ENCODE results near the gene PLCB4.

Gene PLCB4

DNA sequence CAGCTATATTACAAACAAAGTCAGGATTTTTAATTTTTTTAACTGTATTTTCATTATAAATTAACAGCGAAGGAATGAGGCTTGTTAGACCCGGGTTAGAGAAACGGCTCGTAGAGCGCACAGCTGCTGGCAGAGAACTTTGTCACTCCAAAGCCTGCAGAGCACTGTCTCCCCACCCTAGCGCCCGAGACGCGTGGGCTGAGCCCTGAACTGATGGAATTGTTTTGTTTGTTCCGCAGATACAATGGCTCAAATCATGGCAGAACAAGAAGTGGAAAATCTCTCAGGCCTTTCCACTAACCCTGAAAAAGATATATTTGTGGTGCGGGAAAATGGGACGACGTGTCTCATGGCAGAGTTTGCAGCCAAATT is 446.3 kb downstream of the PLCB4 start:
- H3K4me3 ChIP-seq (ENCODE audit: low read depth, low read length) = no peak overlapping the region
- DNase-seq (ENCODE audit: low read depth, low spot score) = no peak
- ChIA-PET CTCF (interaction anchor here (1.7 kb wide), 1 partner anchor 107 kb away, joined by 4 read pairs; no protein-coding TSS in a partner anchor), POLR2A (no interaction called here)
- TF ChIP-seq, protein P1, sequence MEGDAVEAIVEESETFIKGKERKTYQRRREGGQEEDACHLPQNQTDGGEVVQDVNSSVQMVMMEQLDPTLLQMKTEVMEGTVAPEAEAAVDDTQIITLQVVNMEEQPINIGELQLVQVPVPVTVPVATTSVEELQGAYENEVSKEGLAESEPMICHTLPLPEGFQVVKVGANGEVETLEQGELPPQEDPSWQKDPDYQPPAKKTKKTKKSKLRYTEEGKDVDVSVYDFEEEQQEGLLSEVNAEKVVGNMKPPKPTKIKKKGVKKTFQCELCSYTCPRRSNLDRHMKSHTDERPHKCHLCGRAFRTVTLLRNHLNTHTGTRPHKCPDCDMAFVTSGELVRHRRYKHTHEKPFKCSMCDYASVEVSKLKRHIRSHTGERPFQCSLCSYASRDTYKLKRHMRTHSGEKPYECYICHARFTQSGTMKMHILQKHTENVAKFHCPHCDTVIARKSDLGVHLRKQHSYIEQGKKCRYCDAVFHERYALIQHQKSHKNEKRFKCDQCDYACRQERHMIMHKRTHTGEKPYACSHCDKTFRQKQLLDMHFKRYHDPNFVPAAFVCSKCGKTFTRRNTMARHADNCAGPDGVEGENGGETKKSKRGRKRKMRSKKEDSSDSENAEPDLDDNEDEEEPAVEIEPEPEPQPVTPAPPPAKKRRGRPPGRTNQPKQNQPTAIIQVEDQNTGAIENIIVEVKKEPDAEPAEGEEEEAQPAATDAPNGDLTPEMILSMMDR (IDR thresholded peaks at IDR 0.05; ENCODE audit: insufficient read depth, low read length, missing control alignments) = no peak

DNA sequence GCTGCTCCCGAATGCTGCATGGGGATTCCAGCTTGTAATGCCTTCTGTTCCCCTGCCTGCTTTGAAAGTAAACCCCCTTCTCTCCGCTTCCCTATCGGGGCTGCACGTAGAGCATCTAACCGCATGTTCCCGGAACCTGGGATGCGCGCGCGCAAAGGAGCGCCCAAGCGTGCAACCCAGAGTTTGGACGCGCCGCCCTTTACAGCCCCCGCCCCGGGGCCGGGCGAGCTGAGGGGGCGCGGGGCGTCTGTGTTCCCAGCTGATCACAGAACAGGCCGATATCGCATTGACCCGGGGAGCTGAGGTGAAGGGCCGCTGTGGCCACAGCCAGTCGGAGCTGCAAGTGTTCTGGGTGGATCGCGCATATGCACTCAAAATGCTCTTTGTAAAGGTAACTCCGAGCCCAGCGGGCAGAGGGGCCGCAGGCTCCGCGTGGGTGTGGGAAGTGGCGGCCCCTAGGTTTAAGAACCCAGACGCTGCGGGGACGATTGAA is 446.9 kb downstream of the PLCB4 start:
- no peak for DNase-seq (ENCODE audit: low read depth, low spot score)
- TF ChIP-seq, protein P1 (IDR thresholded peaks at IDR 0.05; ENCODE audit: insufficient read depth, low read length, missing control alignments) = no peak
- ChIA-PET CTCF (interaction anchor here (1.7 kb wide), 1 partner anchor 108 kb away, joined by 4 read pairs; no protein-coding TSS in a partner anchor), POLR2A (no interaction called here)
- H3K4me3 ChIP-seq (ENCODE audit: low read depth, low read length) = no peak overlapping the region

DNA sequence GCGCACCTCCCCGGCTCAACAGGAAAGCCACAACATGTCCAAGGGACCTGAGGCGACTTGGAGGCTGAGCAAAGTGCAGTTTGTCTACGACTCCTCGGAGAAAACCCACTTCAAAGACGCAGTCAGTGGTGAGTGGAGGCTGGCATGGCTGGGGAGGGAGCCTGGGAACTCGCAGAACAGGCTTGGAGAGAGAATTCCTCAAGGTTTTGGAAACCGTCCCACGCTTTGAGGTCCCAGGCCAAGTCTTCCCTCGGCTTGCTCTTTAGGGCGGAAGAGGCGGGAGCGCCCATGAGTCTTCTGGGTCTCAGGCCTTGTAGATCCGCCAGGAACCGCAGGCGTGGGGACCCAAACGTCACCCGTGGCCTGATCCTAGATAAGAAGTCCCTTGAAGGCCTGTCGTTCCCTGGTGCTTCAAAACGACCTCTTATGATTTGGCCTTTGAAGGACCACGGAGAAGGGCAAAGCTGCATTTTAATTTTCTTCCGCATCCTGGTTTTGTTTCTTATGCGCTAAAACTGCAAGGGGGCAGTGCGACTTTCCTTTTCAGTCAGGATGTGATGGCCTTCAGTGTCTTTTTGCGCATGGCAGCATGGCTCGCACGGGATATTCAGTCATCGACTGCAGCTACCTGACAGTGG is 447.5 kb downstream of the PLCB4 start:
- ChIA-PET POLR2A (no interaction called here), CTCF (no interaction called here)
- H3K4me3 ChIP-seq (ENCODE audit: low read depth, low read length) = no peak overlapping the region
- TF ChIP-seq, protein P1 (IDR thresholded peaks at IDR 0.05; ENCODE audit: insufficient read depth, low read length, missing control alignments) = no peak
- no peak for DNase-seq (ENCODE audit: low read depth, low spot score)

DNA sequence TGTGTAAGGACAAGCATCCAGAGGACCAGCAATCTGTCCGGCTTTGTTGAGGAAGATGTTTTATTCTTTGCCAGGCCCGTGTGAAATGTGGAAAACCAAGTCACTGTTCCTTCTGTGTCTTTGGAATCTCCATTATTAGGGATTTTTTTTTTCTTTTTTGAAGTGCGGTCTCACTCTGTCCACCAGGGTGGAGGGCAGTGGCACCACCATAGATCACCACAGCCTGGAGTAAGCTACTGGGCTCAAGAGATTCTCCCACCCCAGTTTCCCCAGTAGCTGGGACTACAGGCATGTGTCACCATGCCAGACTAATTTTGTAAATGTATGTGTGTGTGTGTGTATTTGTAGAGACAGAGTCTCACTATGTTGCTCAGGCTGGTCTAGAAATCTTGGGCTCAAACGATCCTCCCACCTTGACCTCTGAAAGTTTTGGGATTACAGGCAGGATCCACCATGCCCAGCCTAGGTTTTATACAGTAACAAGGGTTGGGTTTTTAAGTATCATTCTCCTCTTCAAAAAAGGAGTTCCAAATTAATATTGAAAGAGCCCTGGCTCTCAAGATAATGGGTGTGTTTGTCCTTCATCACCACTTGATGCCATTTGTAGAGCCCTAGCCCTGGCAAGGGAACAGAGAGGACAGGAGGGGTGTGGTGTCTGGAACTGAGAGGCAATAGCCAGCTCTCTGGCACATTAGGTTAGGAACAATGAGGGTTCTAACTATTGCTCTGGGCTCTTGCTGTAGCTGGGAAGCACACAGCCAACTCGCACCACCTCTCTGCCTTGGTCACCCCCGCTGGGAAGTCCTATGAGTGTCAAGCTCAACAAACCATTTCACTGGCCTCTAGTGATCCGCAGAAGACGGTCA is 448.6 kb downstream of the PLCB4 start:
- TF ChIP-seq, protein P1 (IDR thresholded peaks at IDR 0.05; ENCODE audit: insufficient read depth, low read length, missing control alignments) = no peak
- DNase-seq (ENCODE audit: low read depth, low spot score) = no peak
- ChIA-PET CTCF (no interaction called here), POLR2A (no interaction called here)
- H3K4me3 ChIP-seq (ENCODE audit: low read depth, low read length) = no peak overlapping the region

DNA sequence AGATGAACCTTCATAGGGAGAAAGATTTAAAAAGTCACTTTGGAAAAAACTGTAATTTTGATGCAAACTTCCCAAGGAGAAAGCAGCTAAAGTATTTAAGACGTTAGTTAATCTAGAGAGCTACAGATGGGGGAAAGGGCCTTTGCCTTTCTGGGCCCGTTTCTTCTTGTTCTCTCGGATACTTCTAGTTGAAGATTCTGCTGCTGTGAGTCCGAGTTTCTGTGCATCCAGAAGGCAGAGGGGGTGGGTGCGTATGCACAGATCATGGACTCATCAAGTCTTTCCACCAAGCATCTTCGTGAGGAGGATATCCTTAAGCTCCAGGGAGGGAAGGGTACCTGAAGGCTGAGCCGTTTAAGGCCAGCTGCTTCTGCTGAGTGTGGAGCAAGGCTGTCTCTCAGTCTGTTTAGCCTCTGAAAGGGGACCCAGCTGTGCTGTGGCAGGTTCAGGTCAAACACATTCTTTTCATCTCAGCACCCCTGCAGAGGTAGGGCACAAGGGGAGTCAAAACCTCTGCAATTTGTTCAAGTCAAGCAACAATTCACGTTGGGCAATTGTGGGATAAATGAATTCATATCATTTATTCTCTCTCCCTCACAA is 449.8 kb downstream of the PLCB4 start:
- TF ChIP-seq, protein P1 (IDR thresholded peaks at IDR 0.05; ENCODE audit: insufficient read depth, low read length, missing control alignments) = no peak
- POLR2A ChIA-PET = no interaction called here
- H3K4me3 ChIP-seq (ENCODE audit: low read depth, low read length) = no peak overlapping the region
- no peak for DNase-seq (ENCODE audit: low read depth, low spot score)
- CTCF ChIA-PET = no interaction called here

DNA sequence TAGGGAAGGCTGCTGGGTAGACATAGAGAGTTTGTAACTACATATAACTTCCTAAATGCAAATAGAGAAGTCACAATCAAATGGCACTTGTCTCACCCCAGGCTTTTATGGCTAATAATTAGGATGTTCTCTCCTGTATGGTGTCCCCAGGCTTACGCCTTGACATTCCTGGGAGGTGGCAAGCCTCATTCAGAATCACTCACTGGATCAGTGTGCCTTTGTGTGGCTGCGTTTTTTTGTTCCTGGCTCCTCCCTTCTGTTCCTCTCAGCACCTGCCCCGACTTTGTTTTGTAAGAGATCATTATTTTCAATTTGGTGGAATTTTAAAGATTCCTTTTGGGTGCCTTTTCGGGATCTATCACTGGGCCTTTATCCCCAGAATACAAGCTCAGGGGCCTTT is 451.2 kb downstream of the PLCB4 start:
- POLR2A ChIA-PET = no interaction called here
- DNase-seq (ENCODE audit: low read depth, low spot score) = no peak
- TF ChIP-seq, protein P1 (IDR thresholded peaks at IDR 0.05; ENCODE audit: insufficient read depth, low read length, missing control alignments) = no peak
- H3K4me3 ChIP-seq (ENCODE audit: low read depth, low read length) = no peak overlapping the region
- CTCF ChIA-PET = interaction anchor here (1.0 to 1.7 kb wide), 2 partner anchors 90 to 392 kb away, joined by 3 to 4 read pairs; no protein-coding TSS in a partner anchor

Data from AG04449 (cell line).